Tibial nerve (tissue), 3 donors: Measurements from ENCODE around the gene ELP5.

Source experiments
- POLR2A ChIP-seq, 2 donors: fragments of 450-650 bp; IDR thresholded peaks; one replicate each; pipeline ENCODE4 v1.6.1; 2017; ENCODE audit warnings: antibody characterized with exemption in 2 of 2, mild to moderate bottlenecking in 2 of 2, moderate library complexity in 2 of 2
- TF ChIP-seq, protein P1 (sequence below), 5 experiments: fragments of 200-600 bp in 3 of 5; fragments of 450-650 bp in 2 of 5; sonication (generic) in 3 of 5; IDR thresholded peaks; one replicate each; pipeline ENCODE4 v1.5.1; 2016 to 2019; ENCODE audit warnings: antibody characterized with exemption in 5 of 5, mild to moderate bottlenecking in 3 of 5, moderate library complexity in 2 of 5

DNA sequence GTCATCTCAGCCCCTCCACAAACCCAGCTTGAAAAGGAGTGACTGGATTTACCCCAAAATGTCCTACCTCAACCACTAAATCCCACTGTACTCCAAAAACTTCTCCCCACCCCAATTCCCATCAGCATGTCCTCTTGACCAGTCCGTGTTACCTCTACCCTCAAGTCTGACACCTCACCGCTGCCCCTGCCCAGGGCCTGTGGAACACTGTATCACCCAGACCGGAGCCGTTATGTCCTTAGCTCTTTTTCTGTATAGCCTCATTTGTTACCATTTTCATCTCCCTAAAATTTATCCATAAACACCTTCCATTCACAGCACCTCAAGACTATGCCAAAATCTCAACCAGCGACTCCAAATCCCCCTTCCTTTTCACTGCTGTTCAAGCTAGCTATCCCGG, 15.2 kb upstream of the ELP5 start:
- TF ChIP-seq, protein P1, sequence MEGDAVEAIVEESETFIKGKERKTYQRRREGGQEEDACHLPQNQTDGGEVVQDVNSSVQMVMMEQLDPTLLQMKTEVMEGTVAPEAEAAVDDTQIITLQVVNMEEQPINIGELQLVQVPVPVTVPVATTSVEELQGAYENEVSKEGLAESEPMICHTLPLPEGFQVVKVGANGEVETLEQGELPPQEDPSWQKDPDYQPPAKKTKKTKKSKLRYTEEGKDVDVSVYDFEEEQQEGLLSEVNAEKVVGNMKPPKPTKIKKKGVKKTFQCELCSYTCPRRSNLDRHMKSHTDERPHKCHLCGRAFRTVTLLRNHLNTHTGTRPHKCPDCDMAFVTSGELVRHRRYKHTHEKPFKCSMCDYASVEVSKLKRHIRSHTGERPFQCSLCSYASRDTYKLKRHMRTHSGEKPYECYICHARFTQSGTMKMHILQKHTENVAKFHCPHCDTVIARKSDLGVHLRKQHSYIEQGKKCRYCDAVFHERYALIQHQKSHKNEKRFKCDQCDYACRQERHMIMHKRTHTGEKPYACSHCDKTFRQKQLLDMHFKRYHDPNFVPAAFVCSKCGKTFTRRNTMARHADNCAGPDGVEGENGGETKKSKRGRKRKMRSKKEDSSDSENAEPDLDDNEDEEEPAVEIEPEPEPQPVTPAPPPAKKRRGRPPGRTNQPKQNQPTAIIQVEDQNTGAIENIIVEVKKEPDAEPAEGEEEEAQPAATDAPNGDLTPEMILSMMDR (IDR thresholded peaks at IDR 0.05): no peak
- TF ChIP-seq POLR2A (IDR thresholded peaks at IDR 0.05): no peak
